Peyer's patch (tissue), 4 donors: ENCODE results near the gene SLC25A21.

Experiments
- CTCF ChIP-seq, 6 experiments: fragments of 450-650 bp in 4 of 6; fragments of 200-600 bp in 2 of 6; sonication (generic) in 1 of 6; IDR thresholded peaks; one replicate each; pipeline ENCODE4 v1.5.1; 2017 to 2019; ENCODE audit warnings: antibody characterized with exemption in 6 of 6, mild to moderate bottlenecking in 3 of 6, moderate library complexity in 1 of 6
- POLR2A ChIP-seq, 2 donors: fragments of 450-650 bp; IDR thresholded peaks; one replicate each; pipeline ENCODE4 v1.5.1; 2017; ENCODE audit warnings: antibody characterized with exemption in 2 of 2, mild to moderate bottlenecking in 2 of 2, moderate library complexity in 2 of 2

- TF ChIP-seq CTCF (IDR thresholded peaks at IDR 0.05) (no peak), POLR2A (IDR thresholded peaks at IDR 0.05) (no peak)
Measured at GRCh38 chr14:36720657-36721056, 451.7 kb downstream of the SLC25A21 start.
